ENCODE measurements around the gene INAFM2. TPM values are rescaled to one million over a fixed set of nuclear protein-coding genes. Genes with fewer than 3 reads are reported as not detected.

The INAFM2 gene
- total and polyA plus RNA-seq, 9 donors: 10.7 to 16.7 (median 13.3) TPM

DNA sequence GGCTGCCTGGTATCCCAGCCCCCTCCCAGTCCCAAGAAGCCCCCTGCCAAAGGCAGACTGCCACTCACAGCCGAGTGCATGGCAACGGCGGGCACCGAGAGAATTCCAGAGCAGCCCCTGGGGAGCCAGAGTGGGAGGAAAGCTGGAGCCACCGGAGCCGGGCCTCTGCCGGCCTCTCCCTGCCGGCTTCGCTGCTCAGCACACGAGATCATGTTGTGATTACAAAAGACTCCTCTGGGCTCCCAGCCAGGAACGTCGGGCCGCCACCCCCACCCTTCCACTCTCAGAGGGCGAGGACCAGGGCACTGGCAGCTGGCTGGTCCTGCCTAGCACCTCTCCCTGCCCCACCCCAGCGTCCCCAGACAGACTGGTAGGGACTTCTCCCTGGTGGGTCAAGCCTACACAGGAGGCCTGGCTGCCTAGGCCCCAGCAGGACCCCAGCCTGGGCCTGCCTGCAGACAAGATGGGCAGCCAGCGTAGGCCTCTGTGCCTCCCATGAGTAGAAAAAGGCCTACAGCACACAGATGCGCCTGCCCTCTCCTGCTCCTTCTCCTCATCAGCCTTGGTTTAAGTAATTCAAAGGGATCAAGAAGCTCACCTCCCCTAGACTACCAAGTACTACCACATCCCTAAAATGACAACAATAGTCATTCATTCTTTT, 17.4 kb downstream of the INAFM2 start, which contains the start of gene CCDC9B:
Gene CCDC9B, minus strand, starts transcription at position 200 of the 661 bp plus-strand sequence. Its CDS starts 120 bp downstream, at position 80.
- 12% methylated on average over 15 of the region's 17 CpGs for WGBS (ENCODE audit: insufficient coverage)
- Histone ChIP-seq H3K27ac (ENCODE audit: low read length) (peak within 1 kb of the TSS; percentile 89), H3K4me3 (ENCODE audit: low read length) (peak within 1 kb of the TSS; percentile 22), H3K36me3 (ENCODE audit: control insufficient read depth, insufficient read depth, low read length) (no peaks in the 10 kb centered on the region), H3K9me3 (replicated peaks; ENCODE audit: control insufficient read depth, low read depth, low read length) (no peaks in the 10 kb centered on the region), H3K27me3 (ENCODE audit: control insufficient read depth, insufficient read depth, low read length) (no peaks in the 10 kb centered on the region), H3K4me1 (ENCODE audit: control insufficient read depth, insufficient read depth, low read length) (peaks cover 68% of the 10 kb centered on the region)
- peak; percentile 88 for DNase-seq

DNA sequence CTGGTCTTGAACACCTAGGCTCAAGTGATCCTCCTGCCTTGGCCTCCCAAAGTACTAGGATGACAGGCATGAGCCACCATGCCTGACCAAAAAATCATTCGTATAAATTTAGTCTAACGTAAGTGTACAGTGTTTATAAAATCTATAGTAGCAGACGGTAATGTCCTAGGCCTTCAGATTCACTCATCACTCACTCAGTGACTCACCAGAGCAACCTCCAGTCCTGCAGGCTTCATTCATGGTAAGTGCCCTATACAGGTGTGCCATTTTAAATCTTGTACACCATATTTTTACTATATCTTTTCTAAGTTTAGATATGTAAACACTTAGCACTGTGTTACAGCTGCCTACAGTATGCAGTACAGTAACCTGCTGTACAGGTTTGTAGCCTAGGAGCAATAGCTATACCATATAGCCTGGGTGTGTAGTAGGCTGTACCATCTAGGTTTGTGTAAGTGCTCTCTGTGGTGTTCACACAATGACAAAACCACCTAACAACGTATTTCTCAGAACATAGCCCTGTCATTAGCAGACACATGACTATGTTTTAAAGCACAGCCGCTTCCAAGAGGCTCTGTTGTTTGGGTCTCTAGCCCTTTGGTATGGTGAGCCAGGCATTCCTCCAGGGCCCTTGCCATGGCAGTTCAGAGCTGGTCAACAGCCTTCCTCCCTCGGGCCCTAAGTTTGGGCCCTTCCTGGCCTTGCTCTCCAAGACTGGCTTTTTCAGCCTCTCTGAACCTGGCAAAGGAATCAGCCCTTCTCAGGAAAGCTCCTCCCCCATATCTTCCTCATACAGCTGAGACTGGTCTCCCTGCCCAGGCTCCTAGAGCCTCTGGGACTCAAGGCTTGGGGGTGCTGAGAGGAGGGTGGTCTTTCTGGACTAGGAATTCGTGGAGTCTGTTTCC, 19.2 kb downstream of the INAFM2 start:
- WGBS (ENCODE audit: insufficient coverage): 88% methylated on average over 2 of the region's 7 CpGs
- no peaks in the 10 kb centered on the region for H3K9me3 ChIP-seq (replicated peaks; ENCODE audit: control insufficient read depth, low read depth, low read length)
- no peaks in the 10 kb centered on the region for H3K36me3 ChIP-seq (ENCODE audit: control insufficient read depth, insufficient read depth, low read length)
- no peaks in the 10 kb centered on the region for H3K27me3 ChIP-seq (ENCODE audit: control insufficient read depth, insufficient read depth, low read length)
- no peak overlapping the region for H3K4me3 ChIP-seq (ENCODE audit: low read length)
- DNase-seq: no peak
- peak overlapping the region; percentile 13 for H3K27ac ChIP-seq (ENCODE audit: low read length)
- H3K4me1 ChIP-seq (ENCODE audit: control insufficient read depth, insufficient read depth, low read length): peaks cover 53% of the 10 kb centered on the region

DNA sequence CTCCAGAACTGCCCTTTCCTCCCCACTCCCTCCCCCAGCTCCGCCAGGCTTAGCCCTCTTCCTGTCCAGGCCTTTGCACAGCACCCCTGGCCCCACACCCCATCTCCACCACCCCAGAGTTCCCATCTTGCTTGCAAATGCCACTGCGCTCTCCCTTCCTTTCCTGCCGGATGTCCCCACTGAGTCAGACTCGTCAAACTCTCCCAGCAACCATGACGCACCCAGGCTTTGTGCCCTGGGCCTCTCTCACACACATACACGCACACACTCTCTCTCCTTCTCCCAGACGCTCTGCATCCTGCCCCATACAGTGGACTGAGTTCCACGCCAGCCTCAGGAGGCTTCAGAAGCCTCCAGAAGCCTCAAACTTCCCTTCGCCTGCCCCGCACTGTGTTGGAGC, 20.0 kb downstream of the INAFM2 start:
- Histone ChIP-seq H3K27me3 (ENCODE audit: control insufficient read depth, insufficient read depth, low read length) (no peaks in the 10 kb centered on the region), H3K4me3 (ENCODE audit: low read length) (no peak overlapping the region), H3K4me1 (ENCODE audit: control insufficient read depth, insufficient read depth, low read length) (peaks cover 45% of the 10 kb centered on the region), H3K9me3 (replicated peaks; ENCODE audit: control insufficient read depth, low read depth, low read length) (no peaks in the 10 kb centered on the region), H3K27ac (ENCODE audit: low read length) (no peak overlapping the region), H3K36me3 (ENCODE audit: control insufficient read depth, insufficient read depth, low read length) (no peaks in the 10 kb centered on the region)
- WGBS (ENCODE audit: insufficient coverage): 69% methylated on average over 6 of the region's 10 CpGs
- no peak for DNase-seq

DNA sequence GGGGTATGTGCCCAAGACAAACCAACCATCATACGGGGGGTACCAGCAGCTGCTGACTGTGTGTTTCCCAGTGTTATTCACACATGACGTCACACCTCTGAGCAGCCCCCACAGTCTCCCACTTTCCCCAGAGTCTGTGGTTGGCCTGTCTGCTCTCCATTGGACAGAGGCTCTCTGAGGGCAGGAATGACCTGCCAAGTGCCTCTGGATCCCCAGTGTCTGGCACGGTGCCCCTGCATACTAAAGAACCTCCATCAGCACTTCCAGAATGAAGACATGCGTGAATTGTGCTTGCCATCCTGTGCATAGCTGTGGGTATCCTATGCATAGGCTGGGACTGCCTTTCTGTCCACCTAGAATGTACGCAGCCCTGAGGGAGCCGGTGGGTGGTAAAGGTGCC, 20.7 kb downstream of the INAFM2 start:
- H3K27ac ChIP-seq (ENCODE audit: low read length): no peak overlapping the region
- H3K27me3 ChIP-seq (ENCODE audit: control insufficient read depth, insufficient read depth, low read length): no peaks in the 10 kb centered on the region
- peaks cover 37% of the 10 kb centered on the region for H3K4me1 ChIP-seq (ENCODE audit: control insufficient read depth, insufficient read depth, low read length)
- no peaks in the 10 kb centered on the region for H3K9me3 ChIP-seq (replicated peaks; ENCODE audit: control insufficient read depth, low read depth, low read length)
- H3K4me3 ChIP-seq (ENCODE audit: low read length): no peak overlapping the region
- 67% methylated on average over 2 of the region's 6 CpGs for WGBS (ENCODE audit: insufficient coverage)
- DNase-seq: no peak
- no peaks in the 10 kb centered on the region for H3K36me3 ChIP-seq (ENCODE audit: control insufficient read depth, insufficient read depth, low read length)

DNA sequence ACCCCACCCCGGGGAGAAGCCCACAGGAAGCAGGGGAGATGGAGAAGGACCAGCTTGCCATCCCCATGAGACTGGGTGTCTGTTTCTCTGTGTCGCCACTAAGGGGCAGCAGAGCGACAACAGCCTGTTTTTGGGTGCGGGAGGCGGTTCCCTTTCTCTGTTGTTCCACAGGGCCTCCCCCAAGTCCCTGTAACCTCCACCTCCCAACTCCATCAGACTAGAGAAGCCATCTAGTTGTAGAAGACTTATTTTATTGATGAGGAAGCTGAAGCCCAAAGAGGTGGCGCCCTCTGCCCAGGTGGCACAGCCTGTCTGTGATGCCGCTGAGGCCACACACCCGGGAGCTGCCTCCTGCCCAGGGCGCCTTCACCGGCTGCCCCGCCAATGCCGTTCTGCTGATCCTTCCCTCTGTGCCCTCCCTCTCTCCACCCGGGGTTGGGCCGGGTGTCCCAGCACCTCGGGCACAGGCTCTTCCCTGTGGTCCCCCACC, 21.2 kb downstream of the INAFM2 start:
- peak; percentile 55 for DNase-seq
- Histone ChIP-seq H3K9me3 (replicated peaks; ENCODE audit: control insufficient read depth, low read depth, low read length) (no peaks in the 10 kb centered on the region), H3K27me3 (ENCODE audit: control insufficient read depth, insufficient read depth, low read length) (no peaks in the 10 kb centered on the region), H3K4me3 (ENCODE audit: low read length) (no peak overlapping the region), H3K27ac (ENCODE audit: low read length) (no peak overlapping the region), H3K4me1 (ENCODE audit: control insufficient read depth, insufficient read depth, low read length) (peaks cover 33% of the 10 kb centered on the region), H3K36me3 (ENCODE audit: control insufficient read depth, insufficient read depth, low read length) (no peaks in the 10 kb centered on the region)
- WGBS (ENCODE audit: insufficient coverage): 62% methylated on average over 10 of the region's 15 CpGs

DNA sequence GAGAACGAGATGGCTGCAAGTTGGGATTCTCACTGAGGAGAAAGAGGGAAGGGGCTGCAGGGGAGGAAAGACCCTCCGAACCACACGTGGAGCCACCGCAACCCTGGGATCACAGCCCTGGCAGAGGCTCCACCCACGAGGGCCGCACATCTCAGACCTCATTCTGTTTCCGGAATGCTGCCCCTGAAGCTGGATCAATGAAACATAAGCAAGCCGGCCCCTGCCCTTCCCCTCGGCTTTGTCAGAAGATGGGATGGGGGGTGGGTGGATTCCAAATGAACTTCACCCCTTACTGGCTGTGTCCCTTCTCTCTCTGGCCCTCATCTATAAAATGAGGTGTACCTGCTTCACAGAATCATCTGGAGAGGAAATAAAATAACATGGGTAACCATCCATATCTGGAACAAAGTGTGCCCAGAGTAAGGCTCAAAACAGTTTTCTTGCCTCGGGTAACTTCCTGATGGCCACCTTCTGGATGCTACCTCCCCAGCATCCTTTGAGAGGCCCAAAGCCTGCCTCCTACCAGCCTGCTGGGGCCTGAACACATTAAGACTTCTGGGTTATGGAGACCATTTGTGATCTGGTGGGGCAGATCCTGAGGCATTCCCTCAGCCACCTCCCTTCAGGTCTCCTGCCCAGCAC, 21.9 kb downstream of the INAFM2 start:
- Histone ChIP-seq H3K4me1 (ENCODE audit: control insufficient read depth, insufficient read depth, low read length) (peaks cover 26% of the 10 kb centered on the region), H3K36me3 (ENCODE audit: control insufficient read depth, insufficient read depth, low read length) (no peaks in the 10 kb centered on the region), H3K4me3 (ENCODE audit: low read length) (no peak overlapping the region), H3K9me3 (replicated peaks; ENCODE audit: control insufficient read depth, low read depth, low read length) (no peaks in the 10 kb centered on the region), H3K27ac (ENCODE audit: low read length) (no peak overlapping the region), H3K27me3 (ENCODE audit: control insufficient read depth, insufficient read depth, low read length) (no peaks in the 10 kb centered on the region)
- DNase-seq: no peak
- 69% methylated on average over 6 of the region's 10 CpGs for WGBS (ENCODE audit: insufficient coverage)

DNA sequence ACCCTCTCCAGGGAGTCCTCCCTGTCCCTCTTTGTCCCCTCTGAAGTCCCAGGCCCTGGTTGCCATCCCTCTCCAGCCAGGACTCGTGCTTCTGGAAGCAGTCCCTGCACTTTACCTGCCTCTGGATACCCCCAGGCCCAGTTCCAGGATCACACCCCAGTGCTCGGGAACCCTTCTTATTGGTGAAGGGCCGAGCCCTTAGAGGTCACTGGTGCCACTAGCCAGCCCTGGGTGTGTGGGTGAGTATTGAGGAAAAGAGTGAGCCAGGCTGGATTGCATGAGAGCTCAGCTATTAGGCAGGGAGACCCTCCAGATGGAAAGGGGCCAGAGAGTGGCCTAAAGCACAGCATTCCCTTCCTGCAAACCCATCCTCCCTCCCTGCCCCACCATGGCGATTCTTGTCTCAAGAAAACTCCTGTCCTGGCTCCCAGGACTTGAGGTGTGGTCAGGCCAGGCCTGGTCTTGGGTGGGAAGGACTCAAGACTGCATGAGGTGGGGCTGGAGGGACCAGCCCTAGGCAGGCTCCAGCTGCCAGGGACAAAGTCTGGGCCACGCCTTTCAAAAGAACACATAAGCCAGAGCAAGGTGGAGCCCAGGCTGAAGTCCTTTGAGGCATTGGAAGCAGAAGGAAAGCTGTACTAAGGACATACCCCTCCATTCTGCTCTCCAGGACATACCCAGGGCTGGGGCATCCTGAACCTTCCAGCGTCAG, 22.5 kb downstream of the INAFM2 start:
- H3K36me3 ChIP-seq (ENCODE audit: control insufficient read depth, insufficient read depth, low read length): no peaks in the 10 kb centered on the region
- H3K4me1 ChIP-seq (ENCODE audit: control insufficient read depth, insufficient read depth, low read length): peaks cover 19% of the 10 kb centered on the region
- no peak overlapping the region for H3K27ac ChIP-seq (ENCODE audit: low read length)
- WGBS (ENCODE audit: insufficient coverage): 82% methylated on average over 4 of the region's 6 CpGs
- H3K9me3 ChIP-seq (replicated peaks; ENCODE audit: control insufficient read depth, low read depth, low read length): no peaks in the 10 kb centered on the region
- H3K4me3 ChIP-seq (ENCODE audit: low read length): no peak overlapping the region
- DNase-seq: no peak
- no peaks in the 10 kb centered on the region for H3K27me3 ChIP-seq (ENCODE audit: control insufficient read depth, insufficient read depth, low read length)

DNA sequence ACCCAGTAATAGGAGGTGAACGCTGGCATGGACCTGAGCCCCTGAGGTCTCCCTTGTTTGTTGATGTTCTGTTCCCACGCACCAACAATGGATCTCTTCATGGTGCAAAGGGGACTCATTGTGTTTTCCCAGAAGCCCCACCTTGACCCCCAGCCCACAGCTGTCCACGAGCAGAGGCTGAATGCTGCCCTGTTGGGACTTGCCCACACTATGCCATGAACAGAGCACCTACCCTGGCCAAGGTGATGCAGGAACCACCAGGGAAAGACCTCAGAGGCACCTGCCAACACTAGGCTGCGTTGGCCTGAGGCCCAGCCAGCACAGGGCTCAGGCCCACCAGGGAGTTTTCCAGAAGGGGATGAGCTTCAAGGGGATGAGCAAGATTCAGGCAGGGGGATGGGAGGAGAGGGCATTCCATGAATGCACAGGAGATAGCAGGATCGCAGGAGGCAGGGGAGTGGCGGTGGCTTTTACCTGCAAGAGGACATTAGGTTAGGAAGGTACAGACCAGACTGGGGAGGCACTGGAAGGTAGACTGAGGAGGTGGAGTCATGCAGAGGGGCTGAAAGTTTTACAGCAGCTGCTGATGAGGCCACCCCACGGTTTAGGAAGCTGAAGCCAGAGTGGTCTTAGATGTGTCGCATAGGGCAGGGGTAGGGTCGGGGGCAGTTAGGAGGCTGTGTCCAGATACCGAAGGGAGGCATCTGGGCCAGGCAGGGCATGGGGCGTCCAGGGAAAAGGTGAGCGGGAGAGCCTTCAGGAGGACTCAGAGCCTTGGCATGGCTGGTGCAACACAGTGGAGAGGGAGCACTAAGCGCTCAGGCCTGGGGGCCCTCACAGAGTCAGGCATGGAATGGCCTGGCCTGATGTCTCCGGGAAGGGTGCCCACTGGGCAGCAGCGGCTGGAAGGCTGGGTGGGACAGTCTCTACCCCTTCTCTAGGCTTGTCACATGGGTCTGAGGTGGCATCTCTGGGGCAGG, 23.4 kb downstream of the INAFM2 start:
- Histone ChIP-seq H3K27ac (ENCODE audit: low read length) (no peak overlapping the region), H3K4me3 (ENCODE audit: low read length) (no peak overlapping the region), H3K4me1 (ENCODE audit: control insufficient read depth, insufficient read depth, low read length) (peaks cover 15% of the 10 kb centered on the region), H3K9me3 (replicated peaks; ENCODE audit: control insufficient read depth, low read depth, low read length) (no peaks in the 10 kb centered on the region), H3K36me3 (ENCODE audit: control insufficient read depth, insufficient read depth, low read length) (no peaks in the 10 kb centered on the region), H3K27me3 (ENCODE audit: control insufficient read depth, insufficient read depth, low read length) (no peaks in the 10 kb centered on the region)
- WGBS (ENCODE audit: insufficient coverage): 80% methylated on average over 14 of the region's 15 CpGs
- DNase-seq: no peak
